KMS-11 (cell line): ENCODE measurements around the gene MRPS18B.

Experiments used
- H2AFZ ChIP-seq: fragments of 200-600 bp; sonication (generic); 2 replicates; pipeline ENCODE4 v1.6.1; 2016; ENCODE audit warnings: antibody characterized with exemption, mixed run types, low read depth
- H3K27ac ChIP-seq: fragments of 200-600 bp; sonication (generic); 2 replicates; pipeline ENCODE4 v1.6.1; 2016; ENCODE audit warnings: mild to moderate bottlenecking, mixed run types
- H3K27me3 ChIP-seq: fragments of 200-600 bp; sonication (generic); 2 replicates; pipeline ENCODE4 v1.6.1; 2017; ENCODE audit warnings: mild to moderate bottlenecking, low read depth, mixed run types, moderate library complexity; ENCODE audit not compliant: insufficient read depth
- H3K36me3 ChIP-seq: fragments of 200-600 bp; sonication (generic); 2 replicates; pipeline ENCODE4 v1.6.1; 2017; ENCODE audit warnings: mild to moderate bottlenecking, mixed run types; ENCODE audit not compliant: insufficient read depth
- H3K4me1 ChIP-seq: fragments of 200-600 bp; sonication (generic); 2 replicates; pipeline ENCODE4 v1.6.1; 2016; ENCODE audit warnings: mild to moderate bottlenecking, low read depth, mixed run types; ENCODE audit not compliant: poor library complexity, severe bottlenecking
- H3K4me2 ChIP-seq: fragments of 200-600 bp; sonication (generic); 2 replicates; pipeline ENCODE4 v1.7.0; 2016; ENCODE audit warnings: mild to moderate bottlenecking, mixed run types
- H3K4me3 ChIP-seq: fragments of 200-600 bp; sonication (generic); IDR thresholded peaks from 2 replicates; pipeline ENCODE4 v1.6.1; 2017; ENCODE audit warnings: low read depth, low read length, mixed read lengths; ENCODE audit not compliant: insufficient read depth
- H3K79me2 ChIP-seq: fragments of 200-600 bp; sonication (generic); 2 replicates; pipeline ENCODE4 v1.6.1; 2016; ENCODE audit warnings: low read depth, mixed run types; ENCODE audit not compliant: insufficient read depth
- H3K9ac ChIP-seq: fragments of 200-600 bp; sonication (generic); 2 replicates; pipeline ENCODE4 v1.6.1; 2016; ENCODE audit warnings: mild to moderate bottlenecking, mixed run types
- H4K20me1 ChIP-seq: fragments of 200-600 bp; sonication (generic); 2 replicates; pipeline ENCODE4 v1.6.1; 2016; ENCODE audit warnings: mild to moderate bottlenecking, mixed run types; ENCODE audit not compliant: insufficient read depth
- CTCF ChIP-seq: fragments of 200-600 bp; sonication (generic); conservative IDR thresholded peaks from 2 replicates; pipeline ENCODE4 v1.6.1; 2017; ENCODE audit warnings: low read depth, mild to moderate bottlenecking, antibody characterized with exemption, low read length, moderate library complexity, mixed read lengths

The MRPS18B gene

DNA sequence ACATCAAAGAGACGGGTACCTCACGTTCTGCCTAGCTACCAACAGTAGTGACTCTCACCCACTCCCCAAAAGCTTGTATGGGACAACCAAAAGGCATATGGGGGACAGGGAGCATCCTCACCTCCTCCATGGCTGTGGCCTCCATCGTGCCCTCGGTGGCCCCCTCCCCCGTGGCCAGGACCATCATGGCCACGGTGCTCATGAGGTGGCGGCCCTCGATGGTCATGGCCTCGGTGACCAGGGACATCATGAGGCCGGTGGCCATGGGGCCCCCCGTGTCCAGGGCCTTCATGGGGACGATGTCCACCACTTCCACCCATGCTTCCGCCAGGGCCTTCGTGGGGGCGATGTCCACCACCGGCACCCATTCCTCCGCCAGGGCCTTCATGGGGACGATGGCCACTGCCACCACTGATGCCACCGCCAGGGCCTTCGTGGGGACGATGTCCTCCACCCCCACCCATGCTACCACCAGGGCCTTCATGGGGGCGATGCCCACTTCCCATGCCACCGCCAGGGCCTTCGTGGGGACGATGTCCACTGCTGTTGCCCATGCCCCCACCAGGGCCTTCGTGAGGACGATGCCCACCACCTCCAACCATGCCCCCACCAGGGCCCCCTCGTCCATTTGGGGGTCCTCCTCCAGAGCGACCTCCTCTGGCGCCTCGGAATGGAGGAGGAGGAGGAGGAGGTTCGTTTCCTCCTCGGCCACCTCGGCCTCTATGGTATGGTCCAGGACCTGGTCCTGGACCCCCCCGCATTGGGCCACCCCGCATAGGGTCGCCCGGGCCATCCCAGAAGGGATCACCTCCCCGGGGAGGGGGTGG, 15.6 kb upstream of the MRPS18B start:
- Histone ChIP-seq H3K27ac (no peak overlapping the region), H3K79me2 (no peaks in the 10 kb centered on the region), H2AFZ (no peak overlapping the region), H3K36me3 (peaks cover 24% of the 10 kb centered on the region; the same call in 1 of the 2 replicates), H3K9ac (no peak overlapping the region), H3K27me3 (no peaks in the 10 kb centered on the region), H3K4me1 (peaks cover 2% of the 10 kb centered on the region), H3K4me3 (no peak overlapping the region), H3K4me2 (no peak overlapping the region), H4K20me1 (peaks cover 3% of the 10 kb centered on the region; the same call in 1 of the 2 replicates)
- TF ChIP-seq CTCF, result no peak

DNA sequence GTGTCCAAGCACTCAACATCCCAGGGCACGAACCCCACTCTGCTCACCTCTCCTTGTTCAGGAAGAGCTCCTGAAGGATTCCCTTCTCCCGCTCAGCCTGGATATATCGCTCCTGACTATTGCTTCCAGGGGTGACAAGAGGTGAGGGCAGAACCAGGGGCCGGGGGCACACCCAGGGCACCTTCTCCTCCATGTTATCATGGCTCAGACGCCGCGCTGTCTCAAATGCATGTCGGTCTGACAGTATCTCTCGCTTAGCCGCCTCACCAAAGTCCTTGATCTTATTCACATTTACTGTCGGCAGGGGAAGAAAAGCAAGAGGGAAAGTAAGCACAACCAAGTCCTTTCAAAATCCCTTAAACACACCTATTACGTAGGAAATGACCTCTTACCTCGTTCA, 13.7 kb upstream of the MRPS18B start:
- TF ChIP-seq CTCF, result no peak
- no peak overlapping the region for H3K4me2 ChIP-seq
- no peak overlapping the region for H3K27ac ChIP-seq
- no peak overlapping the region for H3K4me3 ChIP-seq
- H2AFZ ChIP-seq, result no peak overlapping the region
- no peaks in the 10 kb centered on the region for H4K20me1 ChIP-seq
- no peaks in the 10 kb centered on the region for H3K4me1 ChIP-seq
- H3K79me2 ChIP-seq, result no peaks in the 10 kb centered on the region
- peaks cover 29% of the 10 kb centered on the region; the same call in 1 of the 2 replicates for H3K36me3 ChIP-seq
- H3K9ac ChIP-seq, result no peak overlapping the region
- no peaks in the 10 kb centered on the region for H3K27me3 ChIP-seq

- no peaks in the 10 kb centered on the region for H3K27me3 ChIP-seq
- no peak overlapping the region for H3K4me2 ChIP-seq
- H3K9ac ChIP-seq, result no peak overlapping the region
- no peak for TF ChIP-seq CTCF
- no peak overlapping the region for H3K27ac ChIP-seq
- H2AFZ ChIP-seq, result no peak overlapping the region
- H4K20me1 ChIP-seq, result no peaks in the 10 kb centered on the region
- H3K36me3 ChIP-seq, result peaks cover 21% of the 10 kb centered on the region; the same call in 1 of the 2 replicates
- H3K4me1 ChIP-seq, result peaks cover 20% of the 10 kb centered on the region
- no peak overlapping the region for H3K4me3 ChIP-seq
- peaks cover 26% of the 10 kb centered on the region; the same call in 1 of the 2 replicates for H3K79me2 ChIP-seq
Measured at GRCh38 chr6:30610065-30610464, 7.6 kb upstream of the MRPS18B start.

DNA sequence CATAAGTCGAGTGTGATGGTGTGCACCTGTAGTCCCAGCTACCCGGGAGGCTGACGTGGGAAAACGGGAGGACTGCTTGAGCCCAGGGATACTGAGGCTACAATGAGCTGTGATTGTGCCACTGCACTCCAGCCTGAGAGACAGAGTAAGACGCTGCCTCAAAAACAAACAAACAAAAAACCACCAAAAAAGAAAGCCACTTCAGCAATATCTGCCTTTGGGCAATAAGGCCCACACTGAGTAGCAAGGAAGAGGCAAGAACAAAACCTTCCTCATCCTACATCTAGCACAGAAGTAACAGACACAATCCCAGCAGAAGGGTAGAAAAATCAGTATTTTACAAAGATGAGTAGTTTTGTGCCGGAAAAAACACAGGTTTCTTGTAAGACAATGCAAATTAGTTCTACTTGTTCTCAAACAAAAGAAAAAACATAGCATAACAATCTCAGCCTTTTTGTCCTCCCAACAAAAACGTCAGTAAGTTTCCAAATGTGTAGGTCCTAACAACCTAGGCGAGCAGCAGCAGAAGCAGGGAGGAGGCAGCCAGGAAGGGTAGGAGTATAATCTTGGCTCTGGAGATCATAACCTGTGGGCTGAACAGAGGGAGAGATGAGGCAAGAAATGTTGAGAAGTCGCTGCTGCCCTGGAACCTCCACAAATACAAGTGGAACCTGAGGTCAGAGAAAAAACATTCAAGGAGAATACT, 6.3 kb upstream of the MRPS18B start:
- H4K20me1 ChIP-seq, result no peaks in the 10 kb centered on the region
- H3K9ac ChIP-seq, result no peak overlapping the region
- no peak overlapping the region; the same call in 1 of the 2 replicates for H3K27ac ChIP-seq
- peaks cover 16% of the 10 kb centered on the region; the same call in 1 of the 2 replicates for H3K36me3 ChIP-seq
- no peak overlapping the region for H2AFZ ChIP-seq
- H3K4me1 ChIP-seq, result peaks cover 20% of the 10 kb centered on the region
- H3K27me3 ChIP-seq, result no peaks in the 10 kb centered on the region
- no peak overlapping the region for H3K4me3 ChIP-seq
- no peak overlapping the region for H3K4me2 ChIP-seq
- TF ChIP-seq CTCF, result no peak
- H3K79me2 ChIP-seq, result peaks cover 39% of the 10 kb centered on the region
